ENCODE results near the gene BLM. TPM values are rescaled to one million over a fixed set of nuclear protein-coding genes. Genes with fewer than 3 reads are reported as not detected.
A peak's percentile ranks its signal among the peaks of the same experiment; 100 is the strongest.
"Not testable (repeated sequence)": the region's sequence is repeated elsewhere in the genome, so short reads cannot be mapped to it uniquely, and the experiment has no call there.

The BLM gene
- polyA plus RNA-seq, 3 donors, result 10.4 to 12.2 (median 11.5) TPM

GRCh38 chr15:90829126-90829525 lies 112.0 kb downstream of the BLM start:
- DNase-seq (ENCODE audit: extremely low read depth in 1 of 11, low read depth in 9 of 11, low spot score in 4 of 11), result no peak

- DNase-seq (ENCODE audit: extremely low read depth in 1 of 11, low read depth in 9 of 11, low spot score in 4 of 11), result no peak
These were observed 112.8 kb downstream of the BLM start for GRCh38 chr15:90829942-90830440.

- no peak for DNase-seq (ENCODE audit: extremely low read depth in 1 of 11, low read depth in 9 of 11, low spot score in 4 of 11)
These were observed 117.5 kb downstream of the BLM start for GRCh38 chr15:90834626-90835025.

GRCh38 chr15:90836296-90836871 lies 119.2 kb downstream of the BLM start:
- DNase-seq (ENCODE audit: extremely low read depth in 1 of 11, low read depth in 9 of 11, low spot score in 4 of 11), result no peak

- DNase-seq (ENCODE audit: extremely low read depth in 1 of 11, low read depth in 9 of 11, low spot score in 4 of 11), result no peak
These were observed 119.9 kb downstream of the BLM start for GRCh38 chr15:90837094-90837493.

- DNase-seq (ENCODE audit: extremely low read depth in 1 of 11, low read depth in 9 of 11, low spot score in 4 of 11), result no peak
These were observed 121.0 kb downstream of the BLM start for GRCh38 chr15:90838139-90838538.

GRCh38 chr15:90838544-90838943 lies 121.4 kb downstream of the BLM start:
- no peak for DNase-seq (ENCODE audit: extremely low read depth in 1 of 11, low read depth in 9 of 11, low spot score in 4 of 11)

GRCh38 chr15:90839187-90840071 lies 122.3 kb downstream of the BLM start:
- DNase-seq (ENCODE audit: extremely low read depth in 1 of 11, low read depth in 9 of 11, low spot score in 4 of 11), result peak in 1 of 11 donors; percentile 15

- no peak for DNase-seq (ENCODE audit: extremely low read depth in 1 of 11, low read depth in 9 of 11, low spot score in 4 of 11)
These were observed 123.2 kb downstream of the BLM start for GRCh38 chr15:90840157-90840855.

GRCh38 chr15:90840954-90841353 lies 123.8 kb downstream of the BLM start:
- DNase-seq (ENCODE audit: extremely low read depth in 1 of 11, low read depth in 9 of 11, low spot score in 4 of 11), result no peak

- DNase-seq (ENCODE audit: extremely low read depth in 1 of 11, low read depth in 9 of 11, low spot score in 4 of 11), result no peak
These were observed 127.5 kb downstream of the BLM start for GRCh38 chr15:90844696-90845095.

- no peak for DNase-seq (ENCODE audit: extremely low read depth in 1 of 11, low read depth in 9 of 11, low spot score in 4 of 11)
These were observed 128.2 kb downstream of the BLM start for GRCh38 chr15:90845201-90845949.

- not testable (repeated sequence) for DNase-seq (ENCODE audit: extremely low read depth in 1 of 11, low read depth in 9 of 11, low spot score in 4 of 11)
These were observed 132.3 kb downstream of the BLM start for GRCh38 chr15:90849424-90849823.

- DNase-seq (ENCODE audit: extremely low read depth in 1 of 11, low read depth in 9 of 11, low spot score in 4 of 11), result no peak
These were observed 134.0 kb downstream of the BLM start for GRCh38 chr15:90851114-90851513.

- no peak for DNase-seq (ENCODE audit: extremely low read depth in 1 of 11, low read depth in 9 of 11, low spot score in 4 of 11)
These were observed 134.8 kb downstream of the BLM start for GRCh38 chr15:90851940-90852339.

- DNase-seq (ENCODE audit: extremely low read depth in 1 of 11, low read depth in 9 of 11, low spot score in 4 of 11), result no peak
These were observed 138.0 kb downstream of the BLM start for GRCh38 chr15:90855139-90855538.

GRCh38 chr15:90857337-90857736 lies 140.2 kb downstream of the BLM start:
- DNase-seq (ENCODE audit: extremely low read depth in 1 of 11, low read depth in 9 of 11, low spot score in 4 of 11), result no peak

- DNase-seq (ENCODE audit: extremely low read depth in 1 of 11, low read depth in 9 of 11, low spot score in 4 of 11), result no peak
These were observed 140.8 kb downstream of the BLM start for GRCh38 chr15:90857883-90858443.
